AG10803 (cell line): ENCODE data around the gene ADNP.

Source experiments
- DNase-seq: peaks from one replicate; pipeline ENCODE4 v3.0.0; 2010; ENCODE audit warnings: low read depth
- H3K4me3 ChIP-seq: 2 replicates; pipeline ENCODE4 v1.5.1; 2011; ENCODE audit warnings: mild to moderate bottlenecking, low read length, control low read depth
- CTCF ChIP-seq: conservative IDR thresholded peaks from 2 replicates; pipeline ENCODE4 v1.5.1; 2011; ENCODE audit warnings: mild to moderate bottlenecking, low read length, control low read depth, inconsistent platforms

ADNP gene

GRCh38 chr20:50921803-50922501, 9.3 kb downstream of the ADNP start:
- no peak for DNase-seq
- no peak overlapping the region for H3K4me3 ChIP-seq
- no peak for TF ChIP-seq CTCF

GRCh38 chr20:50920997-50921396, 10.2 kb downstream of the ADNP start:
- H3K4me3 ChIP-seq, result no peak overlapping the region
- DNase-seq, result peak; percentile 64
- no peak for TF ChIP-seq CTCF

GRCh38 chr20:50919567-50919966, 11.7 kb downstream of the ADNP start:
- peak; percentile 69 for DNase-seq
- no peak overlapping the region for H3K4me3 ChIP-seq
- TF ChIP-seq CTCF, result no peak

GRCh38 chr20:50918403-50918802, 12.8 kb downstream of the ADNP start:
- no peak overlapping the region for H3K4me3 ChIP-seq
- no peak for TF ChIP-seq CTCF
- peak; percentile 66 for DNase-seq

GRCh38 chr20:50916934-50917333, 14.3 kb downstream of the ADNP start:
- no peak for DNase-seq
- no peak overlapping the region for H3K4me3 ChIP-seq
- no peak for TF ChIP-seq CTCF

- no peak overlapping the region for H3K4me3 ChIP-seq
- DNase-seq, result no peak
- TF ChIP-seq CTCF, result no peak
Observed at GRCh38 chr20:50916257-50916656, 15.0 kb downstream of the ADNP start.

GRCh38 chr20:50915424-50915823, 15.8 kb downstream of the ADNP start:
- TF ChIP-seq CTCF, result no peak
- no peak overlapping the region for H3K4me3 ChIP-seq
- peak; percentile 53 for DNase-seq
